H9 (cell line): ENCODE measurements around the gene SEMA4A. TPM values are rescaled to one million over a fixed set of nuclear protein-coding genes. Genes with fewer than 3 reads are reported as not detected.

Experiments used
- DNase-seq: peaks from one replicate; pipeline ENCODE4 v3.0.0-alpha.2; 2017
- H2AFZ ChIP-seq: one replicate; pipeline ENCODE4 v1.6.1; 2013; ENCODE audit warnings: mild to moderate bottlenecking, low read length, control low read depth, moderate library complexity
- H2AK5ac ChIP-seq: 2 replicates; pipeline ENCODE4 v1.6.1; 2013; ENCODE audit warnings: low read length, control low read depth, mixed read lengths; ENCODE audit not compliant: insufficient read length
- H2BK120ac ChIP-seq: one replicate; pipeline ENCODE4 v1.6.1; 2013; ENCODE audit warnings: low read depth, mild to moderate bottlenecking, low read length, control low read depth, inconsistent platforms; ENCODE audit not compliant: poor library complexity, severe bottlenecking
- H2BK12ac ChIP-seq: 2 replicates; pipeline ENCODE4 v1.6.1; 2013; ENCODE audit warnings: low read length, control low read depth, mixed read lengths, low read depth; ENCODE audit not compliant: insufficient read length
- H2BK15ac ChIP-seq: 2 replicates; pipeline ENCODE4 v1.6.1; 2013; ENCODE audit warnings: low read depth, low read length, control low read depth
- H2BK20ac ChIP-seq: one replicate; pipeline ENCODE4 v1.6.1; 2013; ENCODE audit warnings: low read depth, mild to moderate bottlenecking, low read length, control low read depth, inconsistent platforms; ENCODE audit not compliant: poor library complexity, severe bottlenecking
- H2BK5ac ChIP-seq: 2 replicates; pipeline ENCODE4 v1.6.1; 2013; ENCODE audit warnings: low read length, control low read depth, mixed read lengths; ENCODE audit not compliant: insufficient read length
- H3K14ac ChIP-seq: 2 replicates; pipeline ENCODE4 v1.6.1; 2013; ENCODE audit warnings: low read length, control low read depth; ENCODE audit not compliant: insufficient read depth
- H3K18ac ChIP-seq: 2 replicates; pipeline ENCODE4 v1.6.1; 2013; ENCODE audit warnings: low read depth, mild to moderate bottlenecking, mixed read lengths, low read length, control low read depth; ENCODE audit not compliant: insufficient read length
- H3K23ac ChIP-seq: 2 replicates; pipeline ENCODE4 v1.6.1; 2013; ENCODE audit warnings: low read length, control low read depth, mixed read lengths, low read depth; ENCODE audit not compliant: insufficient read length
- H3K23me2 ChIP-seq: 2 replicates; pipeline ENCODE4 v1.6.1; 2013; ENCODE audit warnings: low read depth, mild to moderate bottlenecking, mixed read lengths, low read length, control low read depth; ENCODE audit not compliant: insufficient read length, poor library complexity, severe bottlenecking
- H3K27ac ChIP-seq: 2 replicates; pipeline ENCODE4 v1.5.1; 2013; ENCODE audit warnings: low read length, control low read depth, mixed read lengths, low read depth; ENCODE audit not compliant: insufficient read length
- H3K27me3 ChIP-seq: 2 replicates; pipeline ENCODE4 v1.6.1; 2013; ENCODE audit warnings: low read length, control low read depth, inconsistent platforms; ENCODE audit not compliant: insufficient read depth
- H3K4ac ChIP-seq: 2 replicates; pipeline ENCODE4 v1.6.1; 2013; ENCODE audit warnings: low read depth, mild to moderate bottlenecking, control low read depth, inconsistent platforms, low read length, moderate library complexity
- H3K4me1 ChIP-seq: 2 replicates; pipeline ENCODE4 v1.6.1; 2013; ENCODE audit warnings: low read length, control low read depth, inconsistent platforms; ENCODE audit not compliant: insufficient read depth
- H3K4me2 ChIP-seq: 2 replicates; pipeline ENCODE4 v1.6.1; 2013; ENCODE audit warnings: low read length, control low read depth, mixed read lengths; ENCODE audit not compliant: insufficient read length, insufficient read depth
- H3K56ac ChIP-seq: 2 replicates; pipeline ENCODE4 v1.6.1; 2013; ENCODE audit warnings: low read depth, mild to moderate bottlenecking, mixed read lengths, low read length, control low read depth; ENCODE audit not compliant: insufficient read length
- H3K79me1 ChIP-seq: 2 replicates; pipeline ENCODE4 v1.6.1; 2013; ENCODE audit warnings: low read depth, mild to moderate bottlenecking, moderate library complexity, low read length, control low read depth, inconsistent platforms; ENCODE audit not compliant: insufficient read depth, poor library complexity, severe bottlenecking
- H3K79me2 ChIP-seq: 2 replicates; pipeline ENCODE4 v1.6.1; 2013; ENCODE audit warnings: low read length, control low read depth, inconsistent platforms; ENCODE audit not compliant: insufficient read depth
- H3K9ac ChIP-seq: 2 replicates; pipeline ENCODE4 v1.6.1; 2013; ENCODE audit warnings: low read length, control low read depth, mixed read lengths; ENCODE audit not compliant: insufficient read length; ENCODE audit errors: extremely low read depth
- H3K9me3 ChIP-seq: one replicate; pipeline ENCODE4 v1.6.1; 2013; ENCODE audit warnings: low read depth, low read length, inconsistent platforms; ENCODE audit not compliant: control insufficient read depth
- H3T11ph ChIP-seq: one replicate; pipeline ENCODE4 v1.6.1; 2013; ENCODE audit warnings: mild to moderate bottlenecking, low read length, control low read depth, inconsistent platforms
- H4K20me1 ChIP-seq: one replicate; pipeline ENCODE4 v1.6.1; 2013; ENCODE audit not compliant: control insufficient read depth, insufficient read length, insufficient read depth
- H4K5ac ChIP-seq: 2 replicates; pipeline ENCODE4 v1.6.1; 2013; ENCODE audit warnings: low read depth, mild to moderate bottlenecking, mixed read lengths, low read length, control low read depth; ENCODE audit not compliant: insufficient read length
- H4K8ac ChIP-seq: replicated peaks from 2 replicates; pipeline ENCODE4 v1.6.1; 2013; ENCODE audit warnings: low read length, control low read depth, mixed read lengths, low read depth; ENCODE audit not compliant: insufficient read length
- H4K91ac ChIP-seq: 2 replicates; pipeline ENCODE4 v1.6.1; 2013; ENCODE audit warnings: low read depth, mild to moderate bottlenecking, moderate library complexity, mixed read lengths, low read length, control low read depth; ENCODE audit not compliant: insufficient read length
- H3K27ac Mint-ChIP-seq, 3 experiments: 2 replicates in 2 of 3; 3 replicates in 1 of 3; pipeline ENCODE4 v1.8.0; 2020 to 2021; ENCODE audit warnings: mixed read lengths in 3 of 3, mild to moderate bottlenecking in 1 of 3, moderate library complexity in 1 of 3
- H3K27me3 Mint-ChIP-seq: 2 replicates; pipeline ENCODE4 v1.8.0; 2021; ENCODE audit warnings: low read depth, mild to moderate bottlenecking, moderate library complexity, mixed read lengths
- H3K36me3 Mint-ChIP-seq, 3 experiments: 2 replicates in 2 of 3; 3 replicates in 1 of 3; pipeline ENCODE4 v1.8.0; 2020 to 2021; ENCODE audit warnings: low read depth in 3 of 3, mixed read lengths in 3 of 3; ENCODE audit not compliant: insufficient read depth in 1 of 3
- H3K4me1 Mint-ChIP-seq, 2 experiments: 2 replicates each; pipeline ENCODE4 v1.8.0; 2020; ENCODE audit warnings: mixed read lengths in 2 of 2
- H3K4me3 Mint-ChIP-seq, 2 experiments: 2 replicates in 1 of 2; 3 replicates in 1 of 2; pipeline ENCODE4 v1.8.0; 2020 to 2021; ENCODE audit warnings: mild to moderate bottlenecking in 2 of 2, mixed read lengths in 2 of 2, moderate library complexity in 1 of 2
- H3K9me3 Mint-ChIP-seq, 2 experiments: 2 replicates in 1 of 2; 3 replicates in 1 of 2; pipeline ENCODE4 v1.8.0; 2020; ENCODE audit warnings: mild to moderate bottlenecking in 2 of 2, mixed read lengths in 2 of 2, moderate library complexity in 1 of 2
- CTCF ChIP-seq: fragments of 200-600 bp; sonication (generic); conservative IDR thresholded peaks from 3 replicates; pipeline ENCODE4 v1.8.0; 2021; ENCODE audit warnings: antibody characterized with exemption, mild to moderate bottlenecking
- WGBS: extraction: QIAGEN DNeasy Blood & Tissue Kit; methylation state at CpG from one replicate; pipeline ENCODE4 v1.1.7; 2013; ENCODE audit warnings: missing lambda C conversion rate, low lambda C conversion rate, mixed read lengths; ENCODE audit not compliant: insufficient read length; ENCODE audit errors: extremely low coverage; 5-methylcytosine and 5-hydroxymethylcytosine counted together
- total RNA-seq: library from RNA; stranded (reverse); gene quantifications from 2 replicates; pipeline ENCODE4 v1.2.1, GENCODE V29; 2021

Gene SEMA4A
- total RNA-seq, 1 experiment from 2014 or later: 11.1 TPM

GRCh38 chr1:156108057-156108456 lies 45.3 kb upstream of the SEMA4A start:
- H3K4me1 Mint-ChIP-seq: peaks cover 39 to 54% of the 10 kb centered on the region in 2 experiments
- no peaks in the 10 kb centered on the region for H3K9me3 ChIP-seq
- no peak overlapping the region for H3K14ac ChIP-seq
- H3K56ac ChIP-seq: no peak overlapping the region
- no peak overlapping the region for H4K91ac ChIP-seq
- no peak overlapping the region for H4K8ac ChIP-seq
- H3K27me3 Mint-ChIP-seq: peaks cover 5% of the 10 kb centered on the region; the same call in 1 of the 2 replicates
- no CpG with 5 or more reads among the region's 3 CpGs for WGBS
- peak overlapping the region in 1 of 3 experiments; percentile 69; a peak in 1 of 7 replicates for H3K27ac Mint-ChIP-seq
- no peak overlapping the region for H3K18ac ChIP-seq
- H3K23me2 ChIP-seq: peaks cover 5% of the 10 kb centered on the region
- H2BK120ac ChIP-seq: no peak overlapping the region
- H3K79me2 ChIP-seq: no peaks in the 10 kb centered on the region
- H3K4me1 ChIP-seq: peaks cover 14% of the 10 kb centered on the region; the same call in 1 of the 2 replicates
- no peak overlapping the region for H2AFZ ChIP-seq
- H2BK5ac ChIP-seq: no peak overlapping the region
- no peak overlapping the region for H2AK5ac ChIP-seq
- H2BK15ac ChIP-seq: no peak overlapping the region
- H2BK12ac ChIP-seq: no peak overlapping the region
- H3K4me2 ChIP-seq: no peak overlapping the region
- no peaks in the 10 kb centered on the region for H3K27me3 ChIP-seq
- TF ChIP-seq CTCF: no peak
- H3K23ac ChIP-seq: no peak overlapping the region
- no peak overlapping the region for H3K9ac ChIP-seq
- H4K20me1 ChIP-seq: no peaks in the 10 kb centered on the region
- no peaks in the 10 kb centered on the region; a peak in 1 of 5 replicates for H3K9me3 Mint-ChIP-seq
- H3K79me1 ChIP-seq: no peaks in the 10 kb centered on the region
- no peak overlapping the region for H4K5ac ChIP-seq
- H3K27ac ChIP-seq: no peak overlapping the region
- no peak overlapping the region for H3K4ac ChIP-seq
- no peak overlapping the region for H3T11ph ChIP-seq
- no peak overlapping the region for H2BK20ac ChIP-seq
- H3K4me3 Mint-ChIP-seq: peak overlapping the region in 1 of 2 experiments; percentile 38; a peak in 1 of 5 replicates
- H3K36me3 Mint-ChIP-seq: peaks cover 0 to 2% (median 0%) of the 10 kb centered on the region in 3 experiments; a peak in 2 of 7 replicates
- no peak for DNase-seq
